Trophoblast cell (in vitro differentiated cells and primary cell): Measurements from ENCODE around the gene SDHA.

Experiments used
- DNase-seq, 2 donors: peaks; one replicate each; pipeline ENCODE4 v3.0.0-alpha.2; 2016
- H2AFZ ChIP-seq: 2 replicates; pipeline ENCODE4 v1.6.1; 2013; ENCODE audit warnings: low read length, moderate library complexity, mild to moderate bottlenecking; ENCODE audit not compliant: insufficient read depth, poor library complexity
- H2AK5ac ChIP-seq: 2 replicates; pipeline ENCODE4 v1.6.1; 2013; ENCODE audit warnings: mild to moderate bottlenecking, low read length
- H2BK120ac ChIP-seq: 2 replicates; pipeline ENCODE4 v1.6.1; 2013; ENCODE audit warnings: low read length, mild to moderate bottlenecking, moderate library complexity; ENCODE audit not compliant: insufficient read depth, poor library complexity
- H2BK12ac ChIP-seq: 2 replicates; pipeline ENCODE4 v1.6.1; 2013; ENCODE audit warnings: mild to moderate bottlenecking, low read length, moderate library complexity
- H2BK5ac ChIP-seq: 2 replicates; pipeline ENCODE4 v1.6.1; 2013; ENCODE audit warnings: low read length, low read depth, moderate library complexity, mild to moderate bottlenecking; ENCODE audit not compliant: poor library complexity
- H3K14ac ChIP-seq: 2 replicates; pipeline ENCODE4 v1.6.1; 2013; ENCODE audit warnings: mild to moderate bottlenecking, low read length
- H3K18ac ChIP-seq: 2 replicates; pipeline ENCODE4 v1.6.1; 2013; ENCODE audit warnings: mild to moderate bottlenecking, low read length
- H3K23ac ChIP-seq: 2 replicates; pipeline ENCODE4 v1.6.1; 2013; ENCODE audit warnings: low read length
- H3K27ac ChIP-seq: 2 replicates; pipeline ENCODE4 v1.5.1; 2013; ENCODE audit warnings: low read depth, mild to moderate bottlenecking, inconsistent platforms, low read length, moderate library complexity
- H3K27me3 ChIP-seq: 2 replicates; pipeline ENCODE4 v1.6.1; 2013; ENCODE audit warnings: inconsistent platforms, mild to moderate bottlenecking, low read length, moderate library complexity; ENCODE audit not compliant: insufficient read depth
- H3K36me3 ChIP-seq, 2 experiments: 1 replicate in 1 of 2; 2 replicates in 1 of 2; pipeline ENCODE4 v1.6.1; 2013; ENCODE audit warnings: low read length in 2 of 2, mild to moderate bottlenecking in 2 of 2, moderate library complexity in 1 of 2; ENCODE audit not compliant: insufficient read depth in 2 of 2, control insufficient read depth in 1 of 2
- H3K4ac ChIP-seq: 2 replicates; pipeline ENCODE4 v1.6.1; 2013; ENCODE audit warnings: low read depth, mild to moderate bottlenecking, low read length, moderate library complexity
- H3K4me1 ChIP-seq, 2 experiments: 1 replicate in 1 of 2; 2 replicates in 1 of 2; pipeline ENCODE4 v1.6.1; 2013; ENCODE audit warnings: low read length in 2 of 2, mild to moderate bottlenecking in 2 of 2, moderate library complexity in 1 of 2; ENCODE audit not compliant: insufficient read depth in 2 of 2, control insufficient read depth in 1 of 2
- H3K4me2 ChIP-seq: 2 replicates; pipeline ENCODE4 v1.6.1; 2013; ENCODE audit warnings: inconsistent platforms, mild to moderate bottlenecking, low read length, moderate library complexity
- H3K4me3 ChIP-seq: 2 replicates; pipeline ENCODE4 v1.5.1; 2013; ENCODE audit warnings: mild to moderate bottlenecking, low read depth, low read length, inconsistent platforms
- H3K79me1 ChIP-seq: one replicate; pipeline ENCODE4 v1.6.1; 2013; ENCODE audit warnings: low read length
- H3K79me2 ChIP-seq: 2 replicates; pipeline ENCODE4 v1.6.1; 2013; ENCODE audit warnings: low read length, mild to moderate bottlenecking; ENCODE audit not compliant: control insufficient read depth, insufficient read depth, poor library complexity
- H3K9ac ChIP-seq: 2 replicates; pipeline ENCODE4 v1.6.1; 2013; ENCODE audit warnings: mild to moderate bottlenecking, low read length
- H3K9me3 ChIP-seq: 2 replicates; pipeline ENCODE4 v1.6.1; 2013; ENCODE audit warnings: low read depth, mild to moderate bottlenecking, control low read depth, inconsistent platforms, low read length; ENCODE audit not compliant: insufficient read depth
- H4K12ac ChIP-seq: 2 replicates; pipeline ENCODE4 v1.6.1; 2013; ENCODE audit warnings: low read depth, mild to moderate bottlenecking, low read length, moderate library complexity
- H4K8ac ChIP-seq: 2 replicates; pipeline ENCODE4 v1.6.1; 2013; ENCODE audit warnings: low read depth, mild to moderate bottlenecking, low read length, moderate library complexity
- H4K91ac ChIP-seq: one replicate; pipeline ENCODE4 v1.6.1; 2013; ENCODE audit warnings: low read depth, mild to moderate bottlenecking, low read length, moderate library complexity
- WGBS: extraction: QIAGEN DNeasy Blood & Tissue Kit; methylation state at CpG from one replicate; pipeline ENCODE4 v1.1.7; 2013; ENCODE audit warnings: missing lambda C conversion rate; ENCODE audit not compliant: insufficient read length, insufficient coverage; ENCODE audit errors: extremely low coverage; 5-methylcytosine and 5-hydroxymethylcytosine counted together

The SDHA gene

GRCh38 chr5:201672-202071, 16.4 kb upstream of the SDHA start:
- Histone ChIP-seq H4K8ac (no peak overlapping the region), H2AK5ac (no peak overlapping the region), H3K14ac (no peak overlapping the region), H2AFZ (no peak overlapping the region), H3K9me3 (no peaks in the 10 kb centered on the region), H3K9ac (no peak overlapping the region), H4K12ac (no peak overlapping the region), H4K91ac (no peak overlapping the region), H3K4ac (no peak overlapping the region), H3K18ac (no peak overlapping the region), H3K4me2 (no peak overlapping the region), H3K79me1 (no peaks in the 10 kb centered on the region), H3K4me3 (no peak overlapping the region), H2BK12ac (no peak overlapping the region), H2BK120ac (no peak overlapping the region), H3K27ac (no peak overlapping the region), H3K79me2 (peaks cover 2% of the 10 kb centered on the region), H2BK5ac (no peak overlapping the region), H3K23ac (no peak overlapping the region), H3K27me3 (no peaks in the 10 kb centered on the region), H3K36me3 (peaks cover 18 to 22% of the 10 kb centered on the region in 2 experiments), H3K4me1 (no peaks in the 10 kb centered on the region)
- WGBS: no CpG with 5 or more reads among the region's 8 CpGs
- DNase-seq: no peak

- Histone ChIP-seq H3K79me1 (no peaks in the 10 kb centered on the region), H3K9me3 (no peaks in the 10 kb centered on the region)
- WGBS: no CpG with 5 or more reads among the region's 26 CpGs
Observed at GRCh38 chr5:203246-203930, 14.7 kb upstream of the SDHA start.

GRCh38 chr5:204001-204400, 14.1 kb upstream of the SDHA start:
- H3K18ac ChIP-seq: no peak overlapping the region
- no peak overlapping the region for H3K4ac ChIP-seq
- no peak overlapping the region for H3K23ac ChIP-seq
- H4K12ac ChIP-seq: no peak overlapping the region
- no peak overlapping the region for H2BK120ac ChIP-seq
- H3K14ac ChIP-seq: no peak overlapping the region
- no peaks in the 10 kb centered on the region for H3K9me3 ChIP-seq
- no peaks in the 10 kb centered on the region for H3K79me1 ChIP-seq
- H3K4me2 ChIP-seq: no peak overlapping the region
- no CpG with 5 or more reads among the region's 6 CpGs for WGBS
- no peak overlapping the region for H3K9ac ChIP-seq
- peaks cover 18 to 20% of the 10 kb centered on the region in 2 experiments for H3K36me3 ChIP-seq
- DNase-seq: no peak
- H2AK5ac ChIP-seq: no peak overlapping the region
- no peak overlapping the region for H2AFZ ChIP-seq
- no peak overlapping the region for H2BK12ac ChIP-seq
- peaks cover 2% of the 10 kb centered on the region for H3K79me2 ChIP-seq
- H3K4me1 ChIP-seq: peaks cover 2 to 6% of the 10 kb centered on the region in 2 experiments
- H3K4me3 ChIP-seq: no peak overlapping the region
- H4K8ac ChIP-seq: no peak overlapping the region
- H3K27ac ChIP-seq: no peak overlapping the region
- no peaks in the 10 kb centered on the region for H3K27me3 ChIP-seq
- no peak overlapping the region for H4K91ac ChIP-seq
- H2BK5ac ChIP-seq: no peak overlapping the region

More at GRCh38 chr5:203246-203930, 14.7 kb upstream of the SDHA start:
- Histone ChIP-seq H3K4ac (no peak overlapping the region), H4K8ac (no peak overlapping the region), H3K23ac (no peak overlapping the region), H3K36me3 (peaks cover 18 to 21% of the 10 kb centered on the region in 2 experiments), H4K12ac (no peak overlapping the region), H3K9ac (no peak overlapping the region), H3K4me3 (no peak overlapping the region), H3K27ac (no peak overlapping the region), H3K79me2 (peaks cover 2% of the 10 kb centered on the region), H2AK5ac (no peak overlapping the region), H3K18ac (peak overlapping the region; percentile 62), H2AFZ (no peak overlapping the region), H3K4me1 (peaks cover 2 to 6% of the 10 kb centered on the region in 2 experiments), H3K14ac (no peak overlapping the region), H2BK120ac (no peak overlapping the region), H3K27me3 (no peaks in the 10 kb centered on the region), H2BK12ac (no peak overlapping the region), H3K4me2 (no peak overlapping the region), H4K91ac (no peak overlapping the region), H2BK5ac (no peak overlapping the region)
- no peak for DNase-seq

- peaks cover 2% of the 10 kb centered on the region for H3K79me2 ChIP-seq
- H3K79me1 ChIP-seq: no peaks in the 10 kb centered on the region
- no peak overlapping the region for H3K4me3 ChIP-seq
- no peak overlapping the region for H4K8ac ChIP-seq
- no peak overlapping the region for H3K4ac ChIP-seq
- no peak overlapping the region for H3K23ac ChIP-seq
- DNase-seq: no peak
- H2BK5ac ChIP-seq: no peak overlapping the region
- H3K27ac ChIP-seq: no peak overlapping the region
- H3K27me3 ChIP-seq: no peaks in the 10 kb centered on the region
- no peak overlapping the region for H2BK12ac ChIP-seq
- no peak overlapping the region for H3K4me2 ChIP-seq
- H2BK120ac ChIP-seq: no peak overlapping the region
- H3K9me3 ChIP-seq: no peaks in the 10 kb centered on the region
- H2AFZ ChIP-seq: no peak overlapping the region
- H4K91ac ChIP-seq: no peak overlapping the region
- no peak overlapping the region for H2AK5ac ChIP-seq
- no peak overlapping the region for H4K12ac ChIP-seq
- H3K36me3 ChIP-seq: peaks cover 18 to 20% of the 10 kb centered on the region in 2 experiments
- no peak overlapping the region for H3K9ac ChIP-seq
- no peak overlapping the region for H3K18ac ChIP-seq
- H3K4me1 ChIP-seq: peaks cover 2 to 6% of the 10 kb centered on the region in 2 experiments
- no peak overlapping the region for H3K14ac ChIP-seq
Observed at GRCh38 chr5:204462-204861, 13.7 kb upstream of the SDHA start.
